Skeletal muscle satellite cell (primary cell): ENCODE results near the gene TMEM17.
A peak's percentile ranks its signal among the peaks of the same experiment; 100 is the strongest.

ENCODE experiments used
- H3K27me3 ChIP-seq: 2 replicates; pipeline ENCODE4 v1.7.0; 2013; ENCODE audit warnings: low read length; ENCODE audit not compliant: control insufficient read depth, insufficient read depth
- H3K36me3 ChIP-seq: 2 replicates; pipeline ENCODE4 v1.7.0; 2013; ENCODE audit warnings: mild to moderate bottlenecking, control low read depth, low read length; ENCODE audit not compliant: insufficient read depth
- H3K4me1 ChIP-seq: 2 replicates; pipeline ENCODE4 v1.7.0; 2013; ENCODE audit warnings: low read length; ENCODE audit not compliant: control insufficient read depth, insufficient read depth
- H3K4me2 ChIP-seq: 2 replicates; pipeline ENCODE4 v1.7.0; 2013; ENCODE audit warnings: mild to moderate bottlenecking, low read length
- H3K4me3 ChIP-seq: 2 replicates; pipeline ENCODE4 v1.7.0; 2013; ENCODE audit warnings: low read length
- H3K9ac ChIP-seq: 2 replicates; pipeline ENCODE4 v1.7.0; 2013; ENCODE audit warnings: mild to moderate bottlenecking, low read depth, low read length, moderate library complexity
- H3K9me3 ChIP-seq: replicated peaks from 2 replicates; pipeline ENCODE4 v1.7.0; 2013; ENCODE audit warnings: mild to moderate bottlenecking, control low read depth, low read length

Gene TMEM17

GRCh38 chr2:62459672-62460071, 46.3 kb downstream of the TMEM17 start:
- Histone ChIP-seq H3K27me3 (no peaks in the 10 kb centered on the region), H3K9me3 (no peaks in the 10 kb centered on the region), H3K9ac (no peak overlapping the region), H3K4me2 (no peak overlapping the region), H3K4me3 (no peak overlapping the region), H3K4me1 (peaks cover 10% of the 10 kb centered on the region), H3K36me3 (no peaks in the 10 kb centered on the region)

DNA sequence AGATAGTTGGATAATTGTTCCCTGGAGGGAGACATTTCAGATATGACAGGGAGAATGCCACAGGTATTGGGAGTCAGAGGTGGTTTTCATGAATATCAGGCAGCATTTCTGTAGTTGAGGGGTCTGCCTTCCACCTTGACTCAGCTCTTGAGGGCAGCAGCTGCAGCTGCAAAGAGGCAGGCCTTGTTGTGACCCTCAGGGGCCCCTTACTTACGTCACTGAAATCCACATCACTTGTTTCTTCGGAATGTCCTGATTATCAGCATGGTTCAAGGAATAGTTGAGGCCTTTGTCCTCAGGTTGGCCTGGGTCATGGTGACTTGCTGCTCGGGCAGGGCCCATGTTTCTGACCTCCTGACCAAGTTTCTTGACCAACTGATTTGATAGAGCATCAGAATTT, 46.9 kb downstream of the TMEM17 start:
- no peak overlapping the region for H3K4me3 ChIP-seq
- H3K9ac ChIP-seq, result no peak overlapping the region
- H3K36me3 ChIP-seq, result no peaks in the 10 kb centered on the region
- H3K9me3 ChIP-seq, result no peaks in the 10 kb centered on the region
- H3K4me1 ChIP-seq, result peaks cover 10% of the 10 kb centered on the region
- no peak overlapping the region for H3K4me2 ChIP-seq
- no peaks in the 10 kb centered on the region for H3K27me3 ChIP-seq

- Histone ChIP-seq H3K4me3 (no peak overlapping the region), H3K36me3 (no peaks in the 10 kb centered on the region), H3K9me3 (no peaks in the 10 kb centered on the region), H3K4me1 (peaks cover 10% of the 10 kb centered on the region), H3K4me2 (no peak overlapping the region), H3K9ac (no peak overlapping the region), H3K27me3 (no peaks in the 10 kb centered on the region)
Observed at GRCh38 chr2:62458671-62459081, 47.3 kb downstream of the TMEM17 start.

DNA sequence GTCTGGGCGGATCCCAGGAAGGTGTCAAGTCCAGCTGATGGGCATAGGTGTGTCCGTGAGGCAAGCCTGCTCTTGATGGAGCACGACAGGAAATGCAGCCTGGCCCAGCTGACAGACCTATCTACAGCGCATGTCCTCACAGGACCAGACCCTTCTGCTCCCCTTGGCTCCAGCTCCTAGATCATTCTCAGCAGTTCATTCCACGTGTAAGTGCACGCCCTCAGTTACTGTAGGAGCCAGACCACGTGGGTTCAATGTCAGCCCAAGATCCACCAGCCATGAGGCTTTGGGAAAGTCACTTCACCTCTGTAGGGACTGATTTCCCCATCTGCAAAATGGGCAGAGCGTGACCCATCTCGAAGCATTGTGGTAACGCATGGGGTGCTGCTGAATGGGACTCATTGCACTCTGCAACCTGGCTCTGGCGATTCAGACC, 47.8 kb downstream of the TMEM17 start:
- no peaks in the 10 kb centered on the region for H3K36me3 ChIP-seq
- no peaks in the 10 kb centered on the region for H3K27me3 ChIP-seq

GRCh38 chr2:62457556-62457955, 48.4 kb downstream of the TMEM17 start:
- peak overlapping the region; percentile 81 for H3K4me3 ChIP-seq
- H3K27me3 ChIP-seq, result no peaks in the 10 kb centered on the region
- H3K9ac ChIP-seq, result peak overlapping the region; percentile 84
- peak overlapping the region; percentile 84 for H3K4me2 ChIP-seq
- H3K4me1 ChIP-seq, result peaks cover 10% of the 10 kb centered on the region
- no peaks in the 10 kb centered on the region for H3K36me3 ChIP-seq
- H3K9me3 ChIP-seq, result no peaks in the 10 kb centered on the region

More for the DNA sequence above, 47.8 kb downstream of the TMEM17 start:
- Histone ChIP-seq H3K9me3 (no peaks in the 10 kb centered on the region), H3K4me1 (peaks cover 10% of the 10 kb centered on the region), H3K9ac (no peak overlapping the region), H3K4me2 (no peak overlapping the region), H3K4me3 (no peak overlapping the region)

GRCh38 chr2:62456721-62457539, 49.1 kb downstream of the TMEM17 start:
- H3K4me3 ChIP-seq, result peak overlapping the region; percentile 81

GRCh38 chr2:62455957-62456692, 49.9 kb downstream of the TMEM17 start:
- Histone ChIP-seq H3K4me2 (peak overlapping the region; percentile 84), H3K36me3 (no peaks in the 10 kb centered on the region), H3K9ac (no peak overlapping the region), H3K27me3 (peaks cover 4% of the 10 kb centered on the region), H3K4me3 (no peak overlapping the region), H3K4me1 (peaks cover 10% of the 10 kb centered on the region), H3K9me3 (no peaks in the 10 kb centered on the region)

More at GRCh38 chr2:62456721-62457539, 49.1 kb downstream of the TMEM17 start:
- Histone ChIP-seq H3K4me1 (peaks cover 10% of the 10 kb centered on the region), H3K9me3 (no peaks in the 10 kb centered on the region), H3K4me2 (peak overlapping the region; percentile 84), H3K36me3 (no peaks in the 10 kb centered on the region), H3K9ac (peak overlapping the region; percentile 84), H3K27me3 (no peaks in the 10 kb centered on the region)

- Histone ChIP-seq H3K9me3 (no peaks in the 10 kb centered on the region), H3K4me2 (no peak overlapping the region), H3K4me1 (peaks cover 10% of the 10 kb centered on the region), H3K9ac (no peak overlapping the region), H3K36me3 (no peaks in the 10 kb centered on the region), H3K27me3 (peaks cover 12% of the 10 kb centered on the region), H3K4me3 (no peak overlapping the region)
Observed at GRCh38 chr2:62453955-62454354, 52.0 kb downstream of the TMEM17 start.

GRCh38 chr2:62452701-62453454, 53.1 kb downstream of the TMEM17 start:
- peaks cover 10% of the 10 kb centered on the region for H3K4me1 ChIP-seq
- no peak overlapping the region for H3K4me2 ChIP-seq
- H3K9me3 ChIP-seq, result no peaks in the 10 kb centered on the region
- no peaks in the 10 kb centered on the region for H3K36me3 ChIP-seq
- H3K9ac ChIP-seq, result no peak overlapping the region
- H3K4me3 ChIP-seq, result no peak overlapping the region
- peaks cover 15% of the 10 kb centered on the region for H3K27me3 ChIP-seq

DNA sequence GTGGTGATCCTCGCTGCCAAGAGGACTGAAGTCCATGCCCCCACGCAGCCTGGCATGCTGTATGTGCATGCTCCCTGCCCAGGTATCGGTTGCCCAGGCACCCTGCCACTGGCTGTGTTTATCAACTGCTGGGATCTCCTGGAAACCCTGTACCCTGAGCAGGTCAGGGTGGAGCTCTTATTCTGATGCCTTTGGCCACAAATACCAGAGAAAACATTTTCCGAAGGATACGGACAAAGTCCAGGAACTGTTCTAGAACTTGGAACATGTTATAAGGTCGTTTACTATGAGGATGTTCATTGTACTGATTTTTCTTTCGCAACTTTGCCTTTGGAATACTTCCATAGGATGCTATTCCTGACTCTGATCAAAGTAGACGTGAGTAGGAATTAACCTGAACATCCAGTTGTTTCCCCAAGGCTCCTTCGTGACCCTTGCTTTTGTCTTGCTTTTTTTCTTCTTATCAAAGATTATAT, 55.2 kb downstream of the TMEM17 start:
- Histone ChIP-seq H3K36me3 (no peaks in the 10 kb centered on the region), H3K27me3 (peaks cover 24% of the 10 kb centered on the region)

More for the DNA sequence above, 55.2 kb downstream of the TMEM17 start:
- Histone ChIP-seq H3K9me3 (no peaks in the 10 kb centered on the region), H3K9ac (no peak overlapping the region), H3K4me3 (no peak overlapping the region), H3K4me1 (no peaks in the 10 kb centered on the region), H3K4me2 (no peak overlapping the region)
